HG03066 (cell line): ENCODE data around the gene RAE1.

ENCODE experiments used
- ATAC-seq: cut with Tn5 transposase; IDR thresholded peaks from one replicate; pipeline ENCODE4 v1.9.1; 2021; ENCODE audit warnings: low read depth; ENCODE audit not compliant: unreplicated experiment

RAE1 gene

DNA sequence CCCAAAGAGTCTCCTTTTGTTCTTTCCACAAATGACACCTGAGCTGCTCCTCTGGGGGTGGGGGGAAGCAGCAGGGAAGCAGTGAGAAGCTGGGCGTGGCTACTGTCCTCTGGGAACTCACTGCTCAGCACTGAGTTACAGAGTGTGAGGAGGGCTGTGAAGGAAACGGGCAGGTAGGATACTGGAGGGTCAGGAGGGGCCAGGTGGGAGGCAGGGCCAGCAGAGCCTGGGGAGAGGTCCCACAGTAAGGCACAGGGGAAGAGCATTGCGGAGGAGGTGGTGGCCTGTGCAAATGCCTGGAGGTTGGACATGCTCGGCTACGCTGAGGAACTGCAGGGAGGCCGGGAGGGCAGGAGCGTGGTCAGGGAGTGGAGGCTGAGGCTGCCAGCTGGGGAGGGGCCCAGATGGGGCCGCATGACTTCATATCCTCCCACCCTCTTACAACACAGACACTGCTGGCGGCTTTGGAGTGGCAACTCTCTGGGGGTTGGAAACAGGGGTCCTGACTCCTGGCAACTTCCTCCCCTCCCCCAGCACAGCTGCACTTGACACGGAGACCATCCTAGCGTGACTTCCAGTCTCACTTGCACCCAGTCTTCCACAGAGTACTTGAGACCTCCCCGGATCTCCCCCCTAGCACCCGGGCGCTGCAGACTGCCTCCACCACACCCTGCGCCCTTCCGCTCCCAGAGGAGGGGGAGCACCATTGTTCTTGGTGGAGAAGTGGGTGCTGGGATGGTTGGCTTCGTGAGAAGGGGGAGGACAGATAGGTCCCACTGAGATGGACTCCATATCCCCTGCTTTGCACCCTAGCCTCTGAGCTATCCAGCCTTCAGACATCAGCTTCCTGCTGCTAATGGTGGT lies 74.3 kb downstream of the RAE1 start:
- ATAC-seq, result no peak

DNA sequence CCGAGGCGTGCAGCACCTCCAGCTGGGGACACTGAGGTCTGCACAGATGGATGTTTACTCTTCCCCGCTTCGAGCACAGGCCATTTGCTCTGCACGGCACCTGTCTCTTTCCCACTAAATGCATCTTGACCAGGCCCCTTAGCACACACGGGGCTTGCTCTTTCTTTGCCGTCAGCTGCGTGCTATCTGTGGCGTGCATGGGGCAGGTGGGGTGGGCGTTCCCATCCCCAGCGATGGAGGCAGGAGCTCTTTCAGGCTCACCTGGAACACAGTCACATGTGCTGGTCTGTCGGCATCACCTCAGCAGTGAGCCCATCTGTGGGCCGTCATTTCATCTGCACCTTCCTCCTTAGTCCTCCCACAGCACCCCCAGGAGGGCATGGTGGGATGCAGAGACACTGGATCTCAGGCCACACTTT lies 75.2 kb downstream of the RAE1 start:
- ATAC-seq, result no peak

DNA sequence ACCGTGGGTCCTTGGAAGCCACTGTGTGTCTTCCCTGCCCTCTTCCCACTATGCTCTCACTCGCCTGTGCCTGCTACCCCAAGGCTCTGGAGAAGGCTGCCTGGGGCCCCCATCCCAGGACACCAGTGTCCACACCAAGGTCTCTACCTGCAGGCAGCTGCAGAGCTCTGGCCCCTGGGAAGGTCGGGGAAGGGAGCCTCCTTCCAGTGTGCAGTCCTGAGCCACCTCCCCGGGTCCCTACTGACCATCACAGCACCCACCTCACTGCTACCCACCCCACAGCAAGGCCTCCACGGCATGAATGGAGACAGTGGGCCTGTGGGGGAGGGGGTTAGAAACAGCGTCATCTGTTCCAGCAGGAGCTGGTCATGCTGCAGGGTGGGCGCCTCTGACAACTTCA lies 75.8 kb downstream of the RAE1 start:
- ATAC-seq, result no peak

DNA sequence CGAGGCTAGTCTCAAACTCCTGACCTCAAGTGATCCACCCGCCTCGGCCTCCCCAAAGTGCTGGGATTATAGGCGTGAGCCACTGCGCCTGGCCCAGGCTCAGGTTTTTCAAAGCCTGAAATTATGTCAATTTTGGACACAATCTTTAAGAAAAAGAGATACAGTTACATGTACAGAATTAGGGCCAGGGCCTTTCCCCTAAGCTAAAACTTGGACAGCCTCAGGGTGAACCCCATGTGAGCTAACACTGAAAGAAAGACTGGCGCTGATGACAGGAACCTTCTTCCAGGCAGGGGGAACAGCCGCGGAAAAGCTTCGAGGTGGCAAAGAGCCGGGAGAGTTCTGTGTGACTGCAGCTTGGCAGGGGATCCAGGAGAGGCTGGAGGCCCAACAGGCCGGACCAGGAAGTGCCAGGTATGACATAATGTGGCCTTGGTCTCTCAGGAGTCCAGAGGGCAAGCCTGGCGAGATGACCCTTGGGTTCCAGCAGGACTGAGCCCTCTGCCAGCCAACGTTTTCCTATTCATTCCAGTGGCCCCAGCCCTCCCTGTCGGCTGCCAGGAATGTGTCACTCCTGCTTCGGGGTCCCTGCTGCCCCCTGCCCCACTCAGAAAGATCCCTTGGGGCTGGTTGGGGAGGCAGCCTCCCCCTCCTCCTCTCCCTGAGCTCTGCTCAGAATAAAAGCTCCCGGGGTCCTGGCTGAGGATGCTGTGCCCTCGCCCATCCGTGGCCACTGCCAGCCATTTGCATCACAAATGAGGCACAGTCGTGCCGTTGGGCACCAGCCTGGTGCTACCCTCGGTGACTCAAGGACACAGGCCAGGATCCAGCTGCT lies 77.5 kb downstream of the RAE1 start:
- ATAC-seq, result no peak
